Measurements from ENCODE around the gene SMIM10L1.

The SMIM10L1 gene

DNA sequence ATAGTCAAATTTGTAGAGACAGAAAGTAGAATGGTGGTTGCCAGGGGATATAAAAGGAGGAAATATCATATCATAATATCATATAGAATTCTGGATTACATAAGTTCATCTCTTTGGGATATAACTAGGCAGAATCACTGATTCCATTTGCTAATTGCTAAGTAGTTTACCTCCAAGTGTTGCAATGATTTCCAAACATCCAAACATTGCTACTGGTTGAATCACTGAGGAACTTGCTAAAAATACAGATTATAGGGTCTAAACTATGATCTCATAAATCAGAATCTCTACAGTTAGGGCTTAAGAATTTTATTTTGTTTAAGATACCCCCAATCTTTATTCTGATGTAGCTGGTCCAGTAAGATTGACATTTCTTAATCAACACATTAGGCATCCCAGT lies 31.8 kb downstream of the SMIM10L1 start:
- DNase-seq (ENCODE audit: low spot score), result no peak
- Histone ChIP-seq H3K79me1 (ENCODE audit: low read depth, low read length) (no peaks in the 10 kb centered on the region), H2BK15ac (ENCODE audit: low read length) (no peak overlapping the region), H2AFZ (ENCODE audit: low read length) (no peak overlapping the region), H3K4me2 (ENCODE audit: insufficient read depth, low read length, poor library complexity, severe bottlenecking) (no peak overlapping the region), H3K4ac (ENCODE audit: low read length) (no peak overlapping the region), H3K36me3 (replicated peaks in 1 of 2; ENCODE audit: control insufficient read depth in 2 of 2, insufficient read depth in 2 of 2, low read length in 2 of 2) (no peaks in the 10 kb centered on the region), H3K4me3 (ENCODE audit: low read length in 2 of 2) (no peak overlapping the region), H3K9me3 (replicated peaks in 1 of 2; ENCODE audit: control insufficient read depth in 2 of 2, insufficient read depth in 1 of 2, low read depth in 1 of 2, low read length in 2 of 2) (no peaks in the 10 kb centered on the region), H2BK5ac (ENCODE audit: low read length) (no peak overlapping the region), H3K4me1 (ENCODE audit: control insufficient read depth in 2 of 2, insufficient read depth in 1 of 2, low read depth in 1 of 2, low read length in 2 of 2) (no peaks in the 10 kb centered on the region), H4K8ac (ENCODE audit: low read depth, low read length) (no peak overlapping the region), H2BK120ac (ENCODE audit: low read depth, low read length) (no peak overlapping the region), H3K9ac (ENCODE audit: low read depth, low read length, poor library complexity) (no peak overlapping the region), H3K18ac (ENCODE audit: low read length) (no peak overlapping the region), H2AK5ac (ENCODE audit: low read depth, low read length) (no peak overlapping the region), H3K27me3 (ENCODE audit: control insufficient read depth in 3 of 3, insufficient read depth in 3 of 3, low read depth in 1 of 3, low read length in 3 of 3) (no peaks in the 10 kb centered on the region), H3K27ac (replicated peaks; ENCODE audit: low read length) (no peak overlapping the region), H3K14ac (ENCODE audit: low read length) (no peak overlapping the region), H3K23ac (ENCODE audit: low read depth, low read length, poor library complexity) (no peak overlapping the region), H4K91ac (ENCODE audit: low read depth, low read length, poor library complexity) (no peak overlapping the region), H2BK12ac (ENCODE audit: low read length) (no peak overlapping the region)

DNA sequence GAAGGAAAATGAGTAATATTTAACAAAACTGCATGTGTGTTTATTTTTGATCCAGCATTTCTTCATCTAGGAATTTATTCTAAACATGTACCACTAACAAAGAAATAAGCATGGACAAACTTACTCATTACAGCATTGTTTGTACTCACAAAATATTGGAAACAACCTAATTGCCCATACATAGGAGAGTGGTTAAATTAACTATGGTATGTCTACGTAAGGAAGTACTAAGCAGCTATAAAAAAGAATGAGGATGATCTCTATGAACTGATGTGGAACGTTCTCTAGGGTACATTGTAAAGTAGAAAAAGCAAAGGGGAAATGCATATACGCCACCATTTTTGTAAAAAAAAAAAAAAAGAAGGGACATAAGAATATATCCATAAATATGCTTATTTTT lies 33.2 kb downstream of the SMIM10L1 start:
- H3K4ac ChIP-seq (ENCODE audit: low read length), result no peak overlapping the region
- DNase-seq (ENCODE audit: low spot score), result no peak
- no peak overlapping the region for H4K91ac ChIP-seq (ENCODE audit: low read depth, low read length, poor library complexity)
- H2BK15ac ChIP-seq (ENCODE audit: low read length), result no peak overlapping the region
- H3K4me1 ChIP-seq (ENCODE audit: control insufficient read depth in 2 of 2, insufficient read depth in 1 of 2, low read depth in 1 of 2, low read length in 2 of 2), result no peaks in the 10 kb centered on the region
- H2BK120ac ChIP-seq (ENCODE audit: low read depth, low read length), result no peak overlapping the region
- no peak overlapping the region for H3K18ac ChIP-seq (ENCODE audit: low read length)
- no CpG with 5 or more reads among the region's 3 CpGs for WGBS, 2 donors (ENCODE audit: extremely low coverage in 2 of 2, insufficient read length in 2 of 2, insufficient replicate concordance in 1 of 2)
- H3K4me2 ChIP-seq (ENCODE audit: insufficient read depth, low read length, poor library complexity, severe bottlenecking), result no peak overlapping the region
- H3K27me3 ChIP-seq (ENCODE audit: control insufficient read depth in 3 of 3, insufficient read depth in 3 of 3, low read depth in 1 of 3, low read length in 3 of 3), result no peaks in the 10 kb centered on the region
- no peaks in the 10 kb centered on the region for H3K9me3 ChIP-seq (replicated peaks in 1 of 2; ENCODE audit: control insufficient read depth in 2 of 2, insufficient read depth in 1 of 2, low read depth in 1 of 2, low read length in 2 of 2)
- H2AK5ac ChIP-seq (ENCODE audit: low read depth, low read length), result no peak overlapping the region
- no peak overlapping the region for H3K9ac ChIP-seq (ENCODE audit: low read depth, low read length, poor library complexity)
- no peak overlapping the region for H2AFZ ChIP-seq (ENCODE audit: low read length)
- H2BK12ac ChIP-seq (ENCODE audit: low read length), result no peak overlapping the region
- no peaks in the 10 kb centered on the region for H3K36me3 ChIP-seq (replicated peaks in 1 of 2; ENCODE audit: control insufficient read depth in 2 of 2, insufficient read depth in 2 of 2, low read length in 2 of 2)
- H3K79me1 ChIP-seq (ENCODE audit: low read depth, low read length), result no peaks in the 10 kb centered on the region
- no peak overlapping the region for H3K4me3 ChIP-seq (ENCODE audit: low read length in 2 of 2)
- H3K23ac ChIP-seq (ENCODE audit: low read depth, low read length, poor library complexity), result no peak overlapping the region
- no peak overlapping the region for H2BK5ac ChIP-seq (ENCODE audit: low read length)
- no peak overlapping the region for H4K8ac ChIP-seq (ENCODE audit: low read depth, low read length)
- H3K14ac ChIP-seq (ENCODE audit: low read length), result no peak overlapping the region
- no peak overlapping the region for H3K27ac ChIP-seq (replicated peaks; ENCODE audit: low read length)

DNA sequence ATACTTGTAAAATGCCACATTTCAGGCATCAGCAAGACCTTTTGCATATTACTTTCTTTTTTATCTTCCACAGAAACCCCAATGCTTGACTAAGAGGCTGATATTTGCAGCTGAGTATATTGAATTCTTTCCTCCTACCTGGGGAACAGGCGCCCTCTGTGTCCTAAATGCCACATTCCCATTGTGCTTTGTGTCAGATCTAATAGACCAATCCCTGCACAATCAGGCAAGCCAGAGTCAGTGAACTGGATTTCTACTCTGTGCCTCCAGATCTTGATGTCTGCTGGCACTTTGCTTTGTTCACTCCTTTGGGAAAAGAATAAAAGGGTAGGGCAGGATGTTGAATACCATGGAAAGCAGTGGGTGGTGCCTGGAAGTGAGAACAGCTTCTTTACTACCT lies 38.1 kb downstream of the SMIM10L1 start:
- no peaks in the 10 kb centered on the region for H3K27me3 ChIP-seq (ENCODE audit: control insufficient read depth in 3 of 3, insufficient read depth in 3 of 3, low read depth in 1 of 3, low read length in 3 of 3)
- no peaks in the 10 kb centered on the region for H3K36me3 ChIP-seq (replicated peaks in 1 of 2; ENCODE audit: control insufficient read depth in 2 of 2, insufficient read depth in 2 of 2, low read length in 2 of 2)
- no peak overlapping the region for H4K8ac ChIP-seq (ENCODE audit: low read depth, low read length)
- no peak overlapping the region for H3K9ac ChIP-seq (ENCODE audit: low read depth, low read length, poor library complexity)
- no peak overlapping the region for H2BK12ac ChIP-seq (ENCODE audit: low read length)
- no peak overlapping the region for H2BK120ac ChIP-seq (ENCODE audit: low read depth, low read length)
- H3K9me3 ChIP-seq (replicated peaks in 1 of 2; ENCODE audit: control insufficient read depth in 2 of 2, insufficient read depth in 1 of 2, low read depth in 1 of 2, low read length in 2 of 2), result no peaks in the 10 kb centered on the region
- H3K4me1 ChIP-seq (ENCODE audit: control insufficient read depth in 2 of 2, insufficient read depth in 1 of 2, low read depth in 1 of 2, low read length in 2 of 2), result peaks cover 0 to 1% of the 10 kb centered on the region in 2 donors
- no peak overlapping the region for H2AK5ac ChIP-seq (ENCODE audit: low read depth, low read length)
- no peak overlapping the region for H4K91ac ChIP-seq (ENCODE audit: low read depth, low read length, poor library complexity)
- H2BK5ac ChIP-seq (ENCODE audit: low read length), result no peak overlapping the region
- no peak overlapping the region for H3K4me3 ChIP-seq (ENCODE audit: low read length in 2 of 2)
- no peak overlapping the region for H2AFZ ChIP-seq (ENCODE audit: low read length)
- no peaks in the 10 kb centered on the region for H3K79me1 ChIP-seq (ENCODE audit: low read depth, low read length)
- H3K18ac ChIP-seq (ENCODE audit: low read length), result no peak overlapping the region
- H3K14ac ChIP-seq (ENCODE audit: low read length), result no peak overlapping the region
- H3K27ac ChIP-seq (replicated peaks; ENCODE audit: low read length), result no peak overlapping the region
- no CpG with 5 or more reads among the region's 1 CpG for WGBS, 2 donors (ENCODE audit: extremely low coverage in 2 of 2, insufficient read length in 2 of 2, insufficient replicate concordance in 1 of 2)
- H3K4ac ChIP-seq (ENCODE audit: low read length), result no peak overlapping the region
- peak; percentile 38 for DNase-seq (ENCODE audit: low spot score)
- no peak overlapping the region for H3K23ac ChIP-seq (ENCODE audit: low read depth, low read length, poor library complexity)
- H3K4me2 ChIP-seq (ENCODE audit: insufficient read depth, low read length, poor library complexity, severe bottlenecking), result no peak overlapping the region
- no peak overlapping the region for H2BK15ac ChIP-seq (ENCODE audit: low read length)
